ENCODE measurements around the gene CPSF4L.

CPSF4L gene

GRCh38 chr17:73227379-73227778 lies 34.3 kb downstream of the CPSF4L start:
- TF ChIP-seq, protein P1, sequence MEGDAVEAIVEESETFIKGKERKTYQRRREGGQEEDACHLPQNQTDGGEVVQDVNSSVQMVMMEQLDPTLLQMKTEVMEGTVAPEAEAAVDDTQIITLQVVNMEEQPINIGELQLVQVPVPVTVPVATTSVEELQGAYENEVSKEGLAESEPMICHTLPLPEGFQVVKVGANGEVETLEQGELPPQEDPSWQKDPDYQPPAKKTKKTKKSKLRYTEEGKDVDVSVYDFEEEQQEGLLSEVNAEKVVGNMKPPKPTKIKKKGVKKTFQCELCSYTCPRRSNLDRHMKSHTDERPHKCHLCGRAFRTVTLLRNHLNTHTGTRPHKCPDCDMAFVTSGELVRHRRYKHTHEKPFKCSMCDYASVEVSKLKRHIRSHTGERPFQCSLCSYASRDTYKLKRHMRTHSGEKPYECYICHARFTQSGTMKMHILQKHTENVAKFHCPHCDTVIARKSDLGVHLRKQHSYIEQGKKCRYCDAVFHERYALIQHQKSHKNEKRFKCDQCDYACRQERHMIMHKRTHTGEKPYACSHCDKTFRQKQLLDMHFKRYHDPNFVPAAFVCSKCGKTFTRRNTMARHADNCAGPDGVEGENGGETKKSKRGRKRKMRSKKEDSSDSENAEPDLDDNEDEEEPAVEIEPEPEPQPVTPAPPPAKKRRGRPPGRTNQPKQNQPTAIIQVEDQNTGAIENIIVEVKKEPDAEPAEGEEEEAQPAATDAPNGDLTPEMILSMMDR (conservative IDR thresholded peaks at IDR 0.05): no peak
- H3K27ac ChIP-seq: no peak overlapping the region

DNA sequence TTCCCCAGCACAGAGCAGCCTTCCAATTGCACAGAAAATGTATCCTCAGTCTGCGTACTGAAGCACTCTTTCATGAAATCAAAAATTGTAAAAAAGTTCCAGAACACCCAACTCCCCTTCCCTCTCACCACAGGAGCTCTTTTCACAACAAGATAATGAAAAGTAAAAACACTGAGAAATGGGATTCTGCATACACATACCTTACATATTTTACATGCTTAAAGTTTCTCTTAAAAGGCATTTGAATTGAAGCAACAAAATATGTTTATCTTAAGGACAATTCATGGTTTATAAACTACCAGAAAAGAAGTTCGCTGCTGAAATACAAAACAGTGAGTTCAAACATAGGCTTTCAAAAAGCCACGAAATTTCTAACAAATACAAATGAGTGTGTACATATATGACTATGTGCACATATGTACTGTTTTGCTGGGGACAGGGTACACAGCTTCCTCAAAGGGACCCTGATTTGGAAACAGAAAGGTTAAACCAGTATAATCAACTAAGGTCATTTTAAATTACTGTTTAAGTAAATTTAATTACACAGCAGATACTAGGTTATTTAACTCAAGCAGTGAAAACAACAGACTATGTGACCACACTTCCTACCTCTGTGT lies 35.0 kb downstream of the CPSF4L start:
- H3K27ac ChIP-seq: no peak overlapping the region
- TF ChIP-seq, protein P1 (conservative IDR thresholded peaks at IDR 0.05): no peak

DNA sequence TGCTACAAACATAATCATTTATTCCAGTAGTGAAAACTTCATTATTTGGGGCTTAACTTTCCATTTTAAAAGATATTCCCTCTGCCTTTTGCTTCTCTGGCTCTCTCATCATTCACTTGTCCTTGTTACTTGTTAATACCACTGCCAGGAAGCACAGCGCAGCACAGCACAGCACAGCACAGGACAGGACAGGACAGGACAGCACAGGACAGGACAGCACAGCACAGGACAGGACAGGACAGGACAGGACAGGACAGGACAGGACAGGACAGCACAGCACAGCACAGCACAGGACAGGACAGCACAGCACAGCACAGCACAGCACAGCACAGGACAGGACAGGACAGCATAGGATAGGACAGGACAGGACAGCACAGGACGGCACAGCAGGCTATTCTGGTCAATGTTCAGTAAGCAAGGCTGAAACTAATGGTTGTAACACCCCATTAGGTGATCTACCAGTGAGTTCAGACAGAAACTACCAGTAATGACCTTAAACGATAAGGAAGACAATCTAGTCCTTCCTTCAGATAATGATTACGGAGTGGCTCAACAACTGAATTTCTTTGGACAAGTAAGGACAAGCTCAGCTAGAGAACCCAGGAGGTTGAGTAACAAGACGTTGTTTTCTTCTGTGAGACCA lies 36.9 kb downstream of the CPSF4L start:
- no peak overlapping the region for H3K27ac ChIP-seq
- TF ChIP-seq, protein P1 (conservative IDR thresholded peaks at IDR 0.05): no peak

DNA sequence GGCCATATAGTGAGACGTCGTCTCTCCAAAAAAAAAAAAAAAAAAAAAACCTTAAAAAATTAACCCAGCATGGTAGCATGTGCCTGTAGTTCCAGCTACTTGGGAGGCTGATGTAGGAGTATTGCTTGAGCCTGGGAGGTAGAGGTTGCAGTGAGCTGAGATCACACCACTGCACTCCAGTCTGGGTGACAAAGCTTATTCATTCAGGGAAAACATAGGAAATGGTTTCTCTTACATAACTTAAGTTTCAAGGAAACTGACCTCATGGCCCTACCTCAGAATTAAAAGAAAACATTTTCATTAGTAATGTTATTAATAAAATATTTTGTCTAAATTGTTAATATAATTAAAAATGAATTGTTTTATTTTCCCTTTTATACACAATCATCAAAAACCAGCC lies 37.4 kb downstream of the CPSF4L start:
- no peak overlapping the region for H3K27ac ChIP-seq

DNA sequence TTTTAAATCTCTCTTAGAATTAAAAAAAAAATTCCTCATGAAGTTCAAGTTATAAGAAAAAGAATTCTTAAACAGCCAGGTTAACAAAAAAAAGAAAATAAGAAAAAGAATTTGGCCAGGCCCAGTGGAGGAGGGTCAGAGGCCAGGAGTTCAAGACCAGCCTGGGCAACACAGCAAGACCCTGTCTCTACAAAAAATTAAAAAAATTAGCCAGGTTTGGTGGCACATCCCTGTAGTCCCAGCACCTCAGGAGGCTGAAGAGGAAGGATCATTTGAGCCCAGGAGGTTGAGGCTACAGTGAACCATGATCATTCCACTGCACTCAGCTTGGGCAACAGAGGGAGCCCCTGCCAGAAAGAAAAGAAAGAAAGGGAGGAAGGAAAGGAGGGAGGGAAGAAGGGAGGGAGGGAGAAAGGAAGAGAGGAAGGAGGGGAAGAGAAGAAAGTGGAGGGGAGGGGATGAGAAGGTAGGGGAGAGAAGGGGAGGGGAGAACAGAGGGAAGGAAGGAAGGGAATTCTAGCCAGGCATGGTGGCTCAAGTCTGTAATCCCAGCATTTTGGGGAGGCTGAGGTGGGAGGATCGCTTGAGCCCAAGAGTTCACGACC lies 38.0 kb downstream of the CPSF4L start:
- TF ChIP-seq, protein P1 (conservative IDR thresholded peaks at IDR 0.05): no peak
- H3K27ac ChIP-seq: no peak overlapping the region

More for the DNA sequence above, 37.4 kb downstream of the CPSF4L start:
- TF ChIP-seq, protein P1 (conservative IDR thresholded peaks at IDR 0.05): no peak

- H3K27ac ChIP-seq: peak overlapping the region; percentile 26
- TF ChIP-seq, protein P1 (conservative IDR thresholded peaks at IDR 0.05): peak; percentile 41; the same call in 1 of the 2 replicates
Measured at GRCh38 chr17:73215447-73215846, 46.2 kb downstream of the CPSF4L start.

- H3K27ac ChIP-seq: peak overlapping the region; percentile 26; the same call in 1 of the 2 replicates
- TF ChIP-seq, protein P1 (conservative IDR thresholded peaks at IDR 0.05): no peak
Measured at GRCh38 chr17:73214851-73215250, 46.8 kb downstream of the CPSF4L start.
